NCI-H82 treated with DMSO at 0.1 percent for 48 hours (cell line): Measurements from ENCODE around the gene SDF2L1.
"Not testable (repeated sequence)": the region's sequence is repeated elsewhere in the genome, so short reads cannot be mapped to it uniquely, and the experiment has no call there.

ENCODE experiments used
- DNase-seq: peaks from one replicate; lab custom pipeline; 2025; ENCODE audit not compliant: unreplicated experiment; lab: John Stamatoyannopoulos, UW

SDF2L1 gene

GRCh38 chr22:21635771-21636510 lies 6.2 kb upstream of the SDF2L1 start:
- no peak for DNase-seq

GRCh38 chr22:21636629-21637218 lies 5.4 kb upstream of the SDF2L1 start:
- no peak for DNase-seq

DNA sequence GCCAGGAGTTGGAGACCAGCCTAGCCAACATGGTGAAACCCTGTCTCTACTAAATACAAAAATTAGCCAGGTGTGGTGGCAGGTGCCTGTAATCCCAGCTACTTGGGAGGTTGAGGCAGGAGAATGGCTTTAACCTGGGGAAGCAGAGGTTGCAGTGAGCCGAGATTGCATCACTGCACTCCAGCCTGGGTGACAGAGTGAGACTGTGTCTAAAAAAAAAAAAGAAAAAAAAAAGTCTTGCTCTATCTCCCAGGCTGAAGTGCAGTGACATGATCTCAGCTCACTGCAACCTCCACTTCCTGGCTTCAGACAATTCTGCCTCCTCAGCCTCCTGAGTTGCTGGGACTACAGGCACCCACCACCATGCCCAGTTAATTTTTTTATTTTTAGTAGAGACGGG lies 4.7 kb upstream of the SDF2L1 start:
- not testable (repeated sequence) for DNase-seq

DNA sequence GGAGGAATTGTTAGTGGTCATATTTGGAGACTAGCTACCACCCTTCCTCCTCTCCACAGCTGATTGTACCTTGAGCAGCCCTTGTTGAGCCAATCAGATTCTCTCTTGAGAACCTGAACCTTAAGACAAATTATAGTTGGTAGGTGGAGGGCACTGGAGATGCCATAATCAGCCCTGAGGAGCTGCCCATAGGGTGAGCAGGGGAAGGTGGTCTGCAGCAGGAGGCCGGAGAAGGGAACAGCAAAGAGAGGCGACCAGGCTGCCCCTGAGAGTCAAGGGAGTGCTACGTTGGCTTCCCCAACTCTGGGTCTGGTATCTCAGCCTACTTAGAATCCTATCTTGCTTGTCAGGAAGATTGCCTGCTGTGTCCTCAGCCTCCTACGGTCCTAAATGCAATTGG lies 2.7 kb upstream of the SDF2L1 start:
- no peak for DNase-seq

GRCh38 chr22:21640810-21641209 lies 1.3 kb upstream of the SDF2L1 start:
- DNase-seq: no peak

GRCh38 chr22:21641417-21641788 lies 699 bp upstream of the SDF2L1 start:
- DNase-seq: no peak

DNA sequence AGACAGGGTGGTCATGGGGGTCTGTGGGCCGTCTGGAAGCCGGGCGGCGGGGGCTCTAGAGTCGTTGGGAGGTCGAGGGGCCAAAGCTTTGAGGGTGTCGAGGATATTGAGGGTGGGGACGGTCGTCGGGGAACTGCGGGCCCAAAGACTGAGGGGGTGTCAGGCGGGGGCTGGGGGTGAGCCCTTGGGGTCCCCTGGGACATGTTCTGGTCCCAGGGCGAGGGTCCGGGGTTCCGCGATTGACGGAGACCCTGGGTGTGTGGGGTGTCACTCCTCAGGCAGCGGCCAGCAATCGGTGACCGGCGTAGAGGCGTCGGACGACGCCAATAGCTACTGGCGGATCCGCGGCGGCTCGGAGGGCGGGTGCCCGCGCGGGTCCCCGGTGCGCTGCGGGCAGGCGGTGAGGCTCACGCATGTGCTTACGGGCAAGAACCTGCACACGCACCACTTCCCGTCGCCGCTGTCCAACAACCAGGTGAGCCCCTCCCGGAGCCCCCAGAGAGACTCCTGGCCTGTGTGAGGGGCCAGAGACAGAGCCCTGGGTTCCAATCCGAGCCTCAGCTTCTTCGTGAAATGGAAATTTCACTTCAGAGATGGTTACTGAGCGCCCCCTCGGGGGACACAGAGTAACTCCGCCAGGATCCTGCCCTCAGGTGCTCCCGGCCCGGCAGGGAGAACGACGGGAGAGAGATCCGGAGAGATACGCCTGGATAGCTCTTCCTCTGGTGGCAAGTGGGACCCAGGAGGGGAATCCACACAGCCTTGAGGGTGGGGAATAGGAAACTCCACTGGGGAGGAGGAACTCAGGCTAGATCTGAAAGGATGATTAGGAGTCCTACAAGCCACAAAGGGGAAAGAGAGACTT lies 714 bp downstream of the SDF2L1 start:
- no peak for DNase-seq

DNA sequence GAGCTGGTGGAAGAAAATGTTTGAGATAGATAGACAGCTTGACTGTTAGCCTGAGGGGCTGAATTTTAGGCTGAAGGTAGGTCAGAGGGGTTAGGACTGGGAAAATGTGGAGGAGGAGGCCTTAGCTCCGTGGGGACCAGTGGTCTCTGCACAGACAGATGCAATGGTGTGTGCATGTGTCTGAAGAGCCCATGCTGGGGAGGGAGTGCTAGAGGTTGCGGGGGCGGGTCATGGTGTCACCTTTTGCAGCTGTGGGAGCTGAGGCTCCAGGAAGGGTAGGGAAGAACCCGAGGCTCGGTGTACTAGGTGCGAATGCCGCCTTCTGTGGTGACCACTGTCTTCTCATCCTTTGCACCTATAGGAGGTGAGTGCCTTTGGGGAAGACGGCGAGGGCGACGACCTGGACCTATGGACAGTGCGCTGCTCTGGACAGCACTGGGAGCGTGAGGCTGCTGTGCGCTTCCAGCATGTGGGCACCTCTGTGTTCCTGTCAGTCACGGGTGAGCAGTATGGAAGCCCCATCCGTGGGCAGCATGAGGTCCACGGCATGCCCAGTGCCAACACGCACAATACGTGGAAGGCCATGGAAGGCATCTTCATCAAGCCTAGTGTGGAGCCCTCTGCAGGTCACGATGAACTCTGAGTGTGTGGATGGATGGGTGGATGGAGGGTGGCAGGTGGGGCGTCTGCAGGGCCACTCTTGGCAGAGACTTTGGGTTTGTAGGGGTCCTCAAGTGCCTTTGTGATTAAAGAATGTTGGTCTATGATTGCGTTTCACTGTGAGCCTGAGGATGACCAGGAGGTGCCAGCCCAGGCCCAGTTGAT lies 1.6 kb downstream of the SDF2L1 start:
- no peak for DNase-seq

GRCh38 chr22:21645513-21645912 lies 3.4 kb downstream of the SDF2L1 start:
- DNase-seq: not testable (repeated sequence)

- DNase-seq: peak; percentile 47
Observed at GRCh38 chr22:21646608-21647590, 4.8 kb downstream of the SDF2L1 start.

- DNase-seq: no peak
Observed at GRCh38 chr22:21650280-21650679, 8.2 kb downstream of the SDF2L1 start.

DNA sequence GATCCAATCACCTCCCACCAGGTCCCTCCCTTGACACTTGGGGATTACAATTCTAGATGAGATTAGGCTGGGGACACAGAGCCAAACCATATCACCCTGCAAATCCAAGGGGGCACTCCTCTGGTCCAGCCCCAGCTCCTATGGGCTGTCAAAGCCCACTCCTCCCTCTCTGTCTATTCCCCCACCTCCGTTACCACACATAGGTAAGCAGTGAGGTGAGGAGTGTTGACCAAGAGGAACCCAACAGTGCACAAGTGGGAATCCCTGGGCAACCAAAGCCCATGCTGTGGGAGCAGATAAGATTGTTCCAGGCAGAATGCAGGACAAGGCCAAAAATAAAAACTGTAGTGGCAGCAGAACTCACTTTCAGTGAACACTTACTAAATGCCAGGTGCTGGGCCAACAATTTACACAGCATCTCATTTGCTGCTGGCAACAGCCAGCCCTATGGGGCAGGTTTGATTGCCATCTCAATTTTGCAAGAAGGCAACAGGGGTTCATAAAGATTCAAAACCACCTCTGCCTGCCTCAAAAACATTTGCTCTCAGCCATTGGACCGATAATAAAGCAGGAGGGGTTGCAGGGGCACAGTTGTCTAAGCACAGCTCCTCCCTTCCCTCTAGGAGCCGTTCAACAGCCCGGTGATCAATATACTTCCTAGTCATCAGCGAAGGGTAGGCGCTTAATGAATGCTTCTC lies 8.9 kb downstream of the SDF2L1 start:
- DNase-seq: no peak

GRCh38 chr22:21651521-21652009 lies 9.5 kb downstream of the SDF2L1 start:
- no peak for DNase-seq

DNA sequence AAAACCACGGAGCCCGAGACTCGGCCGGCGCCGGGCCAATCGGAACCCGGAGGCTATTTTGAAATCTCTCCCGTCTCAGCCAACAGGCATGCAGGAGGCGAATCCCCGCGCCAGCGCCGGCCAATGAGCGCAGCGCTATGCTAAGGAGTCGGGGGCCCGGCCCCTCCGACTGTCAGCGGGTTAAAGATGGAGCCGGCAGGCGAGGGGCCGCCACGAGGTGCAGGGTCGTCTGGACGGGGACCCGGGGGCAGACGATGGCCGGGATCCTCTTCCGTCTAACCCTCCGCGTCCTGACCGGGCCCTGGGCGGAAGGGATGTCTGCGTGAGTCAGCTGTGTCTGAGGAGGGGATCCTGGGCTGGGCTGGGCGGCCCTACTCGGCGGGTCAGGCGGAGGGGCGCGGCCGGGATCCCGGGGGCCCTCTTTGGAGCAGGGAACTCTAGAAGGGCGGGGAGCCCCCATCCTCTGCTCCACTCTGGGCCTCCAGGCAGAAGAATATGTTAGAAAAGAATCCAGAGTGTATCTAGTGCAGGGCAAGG lies 10.0 kb downstream of the SDF2L1 start:
- DNase-seq: peak; percentile 66

DNA sequence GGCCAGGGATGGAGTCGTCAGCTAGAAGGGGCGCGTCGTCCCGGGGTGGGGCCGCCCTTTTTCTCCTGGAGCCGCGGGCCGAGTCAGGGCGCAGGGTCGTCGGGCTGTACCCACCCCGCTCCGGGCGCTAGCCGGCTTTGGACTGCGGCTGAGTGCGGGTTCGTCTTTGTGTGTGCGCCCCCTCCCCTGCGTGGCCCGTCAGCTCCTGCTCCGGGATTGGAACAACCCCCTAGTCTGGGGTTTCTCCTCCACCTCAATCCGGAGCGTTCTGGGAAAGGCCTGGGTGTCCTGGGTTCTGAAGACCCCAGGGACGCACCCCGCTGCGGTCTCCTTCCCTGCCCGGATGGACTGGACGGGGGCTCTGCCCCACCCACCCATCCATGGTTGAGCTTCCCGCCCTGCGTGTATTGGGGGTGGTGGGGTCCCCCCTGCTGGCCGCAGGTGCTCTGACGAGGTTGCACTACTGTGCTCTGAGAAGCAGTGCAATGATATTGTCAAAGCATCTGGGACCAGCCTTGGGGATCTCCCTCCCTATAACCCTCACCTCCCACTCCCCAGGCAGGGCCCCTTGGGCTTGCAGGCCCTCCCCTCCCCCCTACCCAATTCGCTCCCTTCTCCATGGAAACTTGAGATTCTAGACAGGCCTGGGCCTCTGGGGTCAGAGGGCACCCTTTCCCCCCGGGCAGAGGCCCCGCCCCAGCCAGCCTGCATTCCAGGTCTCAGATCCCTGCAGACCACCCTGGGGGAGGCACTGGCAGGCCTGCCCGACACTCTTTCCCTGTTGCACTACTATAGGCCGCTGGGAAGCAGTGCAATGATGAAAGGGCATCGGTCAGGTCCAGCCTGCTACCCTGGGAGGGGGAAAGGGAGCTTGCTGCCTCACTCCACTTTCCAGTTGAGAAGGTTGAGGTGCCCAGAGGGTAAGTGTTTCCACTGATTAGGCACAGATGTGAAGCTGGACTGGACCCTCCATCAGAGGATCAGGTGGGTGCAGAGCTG lies 10.7 kb downstream of the SDF2L1 start:
- DNase-seq: no peak

GRCh38 chr22:21657020-21657359 lies 14.9 kb downstream of the SDF2L1 start:
- no peak for DNase-seq

GRCh38 chr22:21657360-21658032 lies 15.4 kb downstream of the SDF2L1 start:
- peak; percentile 51 for DNase-seq
